Activated T-helper 17 cell treated with anti-CD3 and anti-CD28 coated beads, Interleukin-2, amount 50 U/mL, for 72 hours (primary cell): ENCODE data around the gene AKT3. TPM values are rescaled to one million over a fixed set of nuclear protein-coding genes. Genes with fewer than 3 reads are reported as not detected.
"Not testable (repeated sequence)": the region's sequence is repeated elsewhere in the genome, so short reads cannot be mapped to it uniquely, and the experiment has no call there.

Experiments
- ATAC-seq: fragments of 150-1000 bp; cut with Tn5 transposase; replicated peaks from 2 replicates; pipeline ENCODE4 v1.10.0; 2021; ENCODE audit warnings: mild to moderate bottlenecking, moderate library complexity
- H3K27ac Mint-ChIP-seq: one replicate; pipeline ENCODE4 v1.8.0; 2022; ENCODE audit warnings: mixed read lengths
- H3K27me3 Mint-ChIP-seq: one replicate; pipeline ENCODE4 v1.8.0; 2022; ENCODE audit warnings: mixed read lengths
- H3K36me3 Mint-ChIP-seq: one replicate; pipeline ENCODE4 v1.8.0; 2022; ENCODE audit warnings: low read depth, mild to moderate bottlenecking, mixed read lengths
- H3K4me1 Mint-ChIP-seq: one replicate; pipeline ENCODE4 v1.8.0; 2022; ENCODE audit warnings: mixed read lengths
- H3K4me3 Mint-ChIP-seq: one replicate; pipeline ENCODE4 v1.8.0; 2022; ENCODE audit warnings: mild to moderate bottlenecking, mixed read lengths
- H3K9me3 Mint-ChIP-seq: one replicate; pipeline ENCODE4 v1.8.0; 2022; ENCODE audit warnings: mixed read lengths
- total RNA-seq, 2 donors: library from RNA; stranded (reverse); gene quantifications; one replicate each; pipeline ENCODE4 v1.2.3, GENCODE V29; 2022

Gene AKT3
- total RNA-seq, 2 donors from 2014 or later, result 32.2 to 53.2 TPM

GRCh38 chr1:243790404-243790803 lies 59.6 kb downstream of the AKT3 start:
- peaks cover 21% of the 10 kb centered on the region for H3K4me1 Mint-ChIP-seq
- no peaks in the 10 kb centered on the region for H3K9me3 Mint-ChIP-seq
- no peak for ATAC-seq
- no peak overlapping the region for H3K4me3 Mint-ChIP-seq
- H3K27ac Mint-ChIP-seq, result no peak overlapping the region
- no peaks in the 10 kb centered on the region for H3K27me3 Mint-ChIP-seq
- H3K36me3 Mint-ChIP-seq, result peaks cover 6% of the 10 kb centered on the region

- H3K4me3 Mint-ChIP-seq, result no peak overlapping the region
- no peaks in the 10 kb centered on the region for H3K9me3 Mint-ChIP-seq
- H3K27me3 Mint-ChIP-seq, result no peaks in the 10 kb centered on the region
- ATAC-seq, result no peak
- peaks cover 6% of the 10 kb centered on the region for H3K36me3 Mint-ChIP-seq
- H3K27ac Mint-ChIP-seq, result no peak overlapping the region
- H3K4me1 Mint-ChIP-seq, result peaks cover 12% of the 10 kb centered on the region
Observed at GRCh38 chr1:243786531-243786930, 63.5 kb downstream of the AKT3 start.

DNA sequence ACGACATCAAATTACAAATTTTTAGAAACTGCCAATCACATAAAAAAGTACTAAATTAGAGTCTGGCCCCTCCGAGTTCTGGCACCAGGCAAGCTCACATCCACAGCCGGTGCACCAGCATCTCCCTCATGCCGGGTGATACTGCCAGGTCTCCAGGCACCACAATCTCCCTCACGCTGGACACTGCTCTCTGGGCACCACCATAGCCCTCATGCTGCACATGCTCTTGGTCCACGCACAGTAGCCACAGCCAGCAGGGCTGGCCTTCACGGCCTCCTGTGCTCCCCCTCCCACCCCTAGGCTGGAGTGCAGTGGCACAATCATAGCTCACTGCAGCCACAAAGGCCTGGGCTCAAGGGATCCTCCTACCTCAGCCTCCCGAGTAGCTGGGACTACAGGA lies 65.5 kb downstream of the AKT3 start:
- Mint-ChIP-seq H3K36me3 (peaks cover 4% of the 10 kb centered on the region), H3K9me3 (no peaks in the 10 kb centered on the region), H3K27ac (no peak overlapping the region), H3K27me3 (no peaks in the 10 kb centered on the region), H3K4me1 (peaks cover 6% of the 10 kb centered on the region), H3K4me3 (no peak overlapping the region)
- ATAC-seq, result no peak

DNA sequence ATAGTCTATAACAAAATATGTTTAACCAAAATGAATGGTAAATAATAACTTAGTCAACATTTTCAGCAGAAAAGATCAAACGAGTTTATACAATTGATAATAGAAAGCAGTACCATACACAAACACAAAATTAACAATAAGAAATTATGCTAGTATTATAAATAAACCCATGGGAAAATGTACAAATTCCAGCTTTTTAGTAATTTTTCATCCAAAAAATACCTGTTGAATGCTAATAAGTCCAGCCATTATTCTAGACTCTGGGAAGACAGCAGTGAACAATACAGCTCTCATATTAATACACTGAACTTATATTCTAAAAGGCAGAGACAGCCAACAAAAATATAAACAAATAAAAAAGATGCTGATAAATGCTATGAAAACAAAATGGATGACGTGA lies 66.3 kb downstream of the AKT3 start:
- no peaks in the 10 kb centered on the region for H3K9me3 Mint-ChIP-seq
- ATAC-seq, result no peak
- H3K27me3 Mint-ChIP-seq, result no peaks in the 10 kb centered on the region
- H3K27ac Mint-ChIP-seq, result no peak overlapping the region
- peaks cover 13% of the 10 kb centered on the region for H3K4me1 Mint-ChIP-seq
- no peak overlapping the region for H3K4me3 Mint-ChIP-seq
- no peaks in the 10 kb centered on the region for H3K36me3 Mint-ChIP-seq

DNA sequence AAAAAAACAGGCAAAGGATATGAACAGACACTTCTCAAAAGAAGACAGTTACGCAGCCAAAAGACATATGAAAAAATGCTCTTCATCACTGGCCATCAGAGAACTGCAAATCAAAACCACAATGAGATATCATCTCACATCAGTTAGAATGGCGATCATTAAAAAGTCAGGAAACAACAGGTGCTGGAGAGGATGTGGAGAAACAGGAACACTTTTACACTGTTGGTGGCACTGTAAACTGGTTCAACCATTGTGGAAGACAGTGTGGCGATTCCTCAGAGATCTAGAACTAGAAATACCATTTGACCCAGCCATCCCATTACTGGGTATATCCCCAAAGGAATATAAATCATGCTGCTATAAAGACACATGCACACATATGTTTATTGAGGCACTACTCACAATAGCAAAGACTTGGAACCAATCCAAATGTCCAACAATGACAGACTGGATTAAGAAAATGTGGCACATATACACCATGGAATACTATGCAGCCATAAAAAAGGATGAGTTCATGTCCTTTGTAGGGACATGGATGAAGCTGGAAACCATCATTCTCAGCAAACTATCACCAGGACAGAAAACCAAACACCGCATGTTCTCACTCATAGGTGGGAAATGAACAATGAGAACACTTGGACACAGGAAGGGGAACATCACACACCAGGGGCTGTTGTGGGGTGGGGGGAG lies 77.5 kb downstream of the AKT3 start:
- H3K9me3 Mint-ChIP-seq, H3K27me3 Mint-ChIP-seq, ATAC-seq: not testable (repeated sequence)

GRCh38 chr1:243770860-243771259 lies 79.2 kb downstream of the AKT3 start:
- ATAC-seq, result no peak
- Mint-ChIP-seq H3K4me3 (no peak overlapping the region), H3K27me3 (no peaks in the 10 kb centered on the region), H3K27ac (no peak overlapping the region), H3K9me3 (no peaks in the 10 kb centered on the region), H3K4me1 (peaks cover 20% of the 10 kb centered on the region), H3K36me3 (no peaks in the 10 kb centered on the region)

More for the DNA sequence above, 77.5 kb downstream of the AKT3 start:
- H3K4me3 Mint-ChIP-seq, H3K27ac Mint-ChIP-seq, H3K36me3 Mint-ChIP-seq: not testable (repeated sequence)
- H3K4me1 Mint-ChIP-seq, result peaks cover 10% of the 10 kb centered on the region

DNA sequence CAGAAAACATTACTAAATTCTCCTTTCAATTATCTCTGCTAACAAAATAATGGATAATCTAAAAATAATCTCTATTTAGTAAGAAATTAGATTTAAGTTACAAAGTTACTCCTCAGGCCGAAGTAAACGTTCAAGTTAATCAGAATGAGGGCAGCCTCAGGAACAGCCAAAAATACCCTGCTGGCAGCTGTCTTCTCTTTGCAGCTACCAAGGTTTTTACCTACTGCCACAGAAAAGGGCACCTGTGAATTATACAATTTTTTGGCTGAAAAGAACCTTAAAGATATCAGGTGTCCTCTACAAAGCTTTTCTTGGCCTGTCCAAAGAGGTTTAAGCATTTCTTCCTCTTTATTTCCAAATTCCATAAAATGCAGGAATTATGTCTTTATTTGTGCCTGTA lies 84.4 kb downstream of the AKT3 start:
- H3K4me3 Mint-ChIP-seq, result no peak overlapping the region
- no peak overlapping the region for H3K27ac Mint-ChIP-seq
- H3K4me1 Mint-ChIP-seq, result peaks cover 13% of the 10 kb centered on the region
- H3K9me3 Mint-ChIP-seq, result no peaks in the 10 kb centered on the region
- H3K36me3 Mint-ChIP-seq, result no peaks in the 10 kb centered on the region
- ATAC-seq, result no peak
- no peaks in the 10 kb centered on the region for H3K27me3 Mint-ChIP-seq

- Mint-ChIP-seq H3K27ac (no peak overlapping the region), H3K4me1 (peaks cover 13% of the 10 kb centered on the region), H3K4me3 (no peak overlapping the region), H3K9me3 (no peaks in the 10 kb centered on the region), H3K27me3 (no peaks in the 10 kb centered on the region), H3K36me3 (no peaks in the 10 kb centered on the region)
- ATAC-seq, result no peak
Observed at GRCh38 chr1:243763806-243764205, 86.2 kb downstream of the AKT3 start.

DNA sequence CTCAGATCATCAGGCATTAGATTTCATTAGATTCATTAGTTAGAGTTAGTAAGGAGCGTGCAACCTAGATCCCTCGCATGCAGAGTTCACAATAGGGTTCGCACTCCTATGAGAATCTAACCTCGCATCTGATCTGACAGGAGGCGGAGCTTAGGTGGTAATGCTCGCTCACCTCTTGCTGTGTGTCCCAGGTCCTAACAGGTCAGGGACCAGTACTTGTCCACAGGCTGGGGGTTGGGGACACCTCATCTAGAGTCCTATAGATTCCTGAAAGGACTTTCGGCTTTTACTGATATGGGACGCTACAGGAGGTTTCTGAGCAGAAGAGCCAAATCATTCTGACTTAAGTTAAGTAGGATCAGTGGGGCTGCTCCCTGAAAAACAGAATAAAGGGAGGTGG lies 91.4 kb downstream of the AKT3 start:
- no peaks in the 10 kb centered on the region for H3K9me3 Mint-ChIP-seq
- H3K4me1 Mint-ChIP-seq, result peaks cover 23% of the 10 kb centered on the region
- H3K27me3 Mint-ChIP-seq, result no peaks in the 10 kb centered on the region
- H3K36me3 Mint-ChIP-seq, result no peaks in the 10 kb centered on the region
- no peak overlapping the region for H3K4me3 Mint-ChIP-seq
- ATAC-seq, result no peak
- H3K27ac Mint-ChIP-seq, result no peak overlapping the region

GRCh38 chr1:243756529-243756928 lies 93.5 kb downstream of the AKT3 start:
- peak overlapping the region; percentile 64 for H3K27ac Mint-ChIP-seq
- no peak for ATAC-seq
- no peak overlapping the region for H3K4me3 Mint-ChIP-seq
- no peaks in the 10 kb centered on the region for H3K36me3 Mint-ChIP-seq
- no peaks in the 10 kb centered on the region for H3K27me3 Mint-ChIP-seq
- H3K9me3 Mint-ChIP-seq, result no peaks in the 10 kb centered on the region
- peaks cover 34% of the 10 kb centered on the region for H3K4me1 Mint-ChIP-seq

GRCh38 chr1:243754348-243754747 lies 95.7 kb downstream of the AKT3 start:
- H3K27me3 Mint-ChIP-seq, result no peaks in the 10 kb centered on the region
- no peaks in the 10 kb centered on the region for H3K9me3 Mint-ChIP-seq
- peaks cover 37% of the 10 kb centered on the region for H3K4me1 Mint-ChIP-seq
- no peak overlapping the region for H3K4me3 Mint-ChIP-seq
- H3K27ac Mint-ChIP-seq, result no peak overlapping the region
- no peak for ATAC-seq
- H3K36me3 Mint-ChIP-seq, result no peaks in the 10 kb centered on the region

GRCh38 chr1:243751506-243751905 lies 98.5 kb downstream of the AKT3 start:
- Mint-ChIP-seq H3K4me3 (no peak overlapping the region), H3K9me3 (no peaks in the 10 kb centered on the region), H3K27me3 (no peaks in the 10 kb centered on the region), H3K27ac (peak overlapping the region; percentile 11), H3K36me3 (no peaks in the 10 kb centered on the region), H3K4me1 (peaks cover 28% of the 10 kb centered on the region)
- no peak for ATAC-seq

DNA sequence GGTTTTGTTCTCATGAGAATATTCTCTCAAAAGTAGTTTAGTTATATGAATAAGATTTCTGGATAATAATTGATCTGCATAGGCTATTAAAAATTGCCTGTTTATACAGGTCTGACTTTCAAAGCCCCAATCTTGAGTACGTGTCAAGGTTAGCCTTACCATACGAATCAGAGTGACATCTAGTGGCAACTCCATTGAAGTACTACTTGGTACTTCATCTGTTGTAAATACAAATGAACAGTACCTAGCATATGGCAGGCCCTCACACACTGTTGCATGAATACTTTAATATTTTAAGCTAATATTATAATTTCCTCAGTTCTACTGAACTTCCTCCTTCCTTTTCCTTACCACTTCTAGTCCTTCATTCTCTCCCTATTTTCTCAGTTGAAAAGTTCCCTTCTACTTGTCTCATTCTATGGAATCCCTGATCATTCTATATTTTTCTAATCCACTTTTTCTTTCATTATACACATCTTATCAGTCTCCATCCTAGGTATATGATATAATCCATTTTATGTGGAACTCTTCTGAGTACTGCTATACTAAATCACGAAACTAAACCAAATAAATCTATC lies 101.2 kb downstream of the AKT3 start:
- H3K27me3 Mint-ChIP-seq, result no peaks in the 10 kb centered on the region
- H3K27ac Mint-ChIP-seq, result peak overlapping the region; percentile 2
- peaks cover 5% of the 10 kb centered on the region for H3K36me3 Mint-ChIP-seq
- peaks cover 19% of the 10 kb centered on the region for H3K4me1 Mint-ChIP-seq
- ATAC-seq, result peak; percentile 91
- H3K9me3 Mint-ChIP-seq, result no peaks in the 10 kb centered on the region
- no peak overlapping the region for H3K4me3 Mint-ChIP-seq

DNA sequence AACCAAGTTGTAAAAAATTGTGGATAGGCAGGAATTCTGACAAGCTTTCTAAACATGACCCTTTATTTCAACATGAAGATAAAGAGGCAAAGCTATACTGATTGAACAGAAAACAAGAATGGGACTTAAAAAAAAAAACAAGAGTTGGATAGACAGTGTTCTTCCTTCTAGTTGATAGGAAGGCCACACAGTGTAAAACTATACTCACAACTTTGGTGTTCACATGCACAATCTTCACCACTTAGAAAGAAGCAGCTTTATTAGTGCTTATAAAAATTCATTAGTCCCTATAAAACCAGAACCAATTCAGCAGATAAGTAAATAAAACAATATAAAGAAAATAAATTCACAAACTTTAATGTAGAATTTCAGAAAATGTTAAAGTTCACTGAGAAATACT lies 101.8 kb downstream of the AKT3 start:
- ATAC-seq, result no peak
- H3K9me3 Mint-ChIP-seq, result no peaks in the 10 kb centered on the region
- no peak overlapping the region for H3K27ac Mint-ChIP-seq
- H3K27me3 Mint-ChIP-seq, result no peaks in the 10 kb centered on the region
- H3K4me3 Mint-ChIP-seq, result no peak overlapping the region
- peaks cover 14% of the 10 kb centered on the region for H3K4me1 Mint-ChIP-seq
- H3K36me3 Mint-ChIP-seq, result peaks cover 6% of the 10 kb centered on the region

- Mint-ChIP-seq H3K9me3 (no peaks in the 10 kb centered on the region), H3K27ac (no peak overlapping the region), H3K4me3 (no peak overlapping the region), H3K27me3 (no peaks in the 10 kb centered on the region), H3K36me3 (peaks cover 6% of the 10 kb centered on the region), H3K4me1 (peaks cover 13% of the 10 kb centered on the region)
- no peak for ATAC-seq
Observed at GRCh38 chr1:243746751-243747150, 103.3 kb downstream of the AKT3 start.
